CD4-positive, alpha-beta T cell (primary cell): ENCODE results near the gene CFAP299. TPM values are rescaled to one million over a fixed set of nuclear protein-coding genes. Genes with fewer than 3 reads are reported as not detected.
"Not testable (repeated sequence)": the region's sequence is repeated elsewhere in the genome, so short reads cannot be mapped to it uniquely, and the experiment has no call there.

ENCODE experiments used
- ATAC-seq: fragments of 200-7000 bp; cut with Tn5 transposase; one replicate; pipeline ENCODE4 v1.10.0; 2022; ENCODE audit warnings: mild to moderate bottlenecking; ENCODE audit not compliant: poor library complexity
- CTCF ChIA-PET: fragments of 350-600 bp; sonication (Branson Sonifier 250); formaldehyde crosslinking; loops from one replicate; lab custom pipeline; 2021; ENCODE audit warnings: antibody characterized with exemption, inconsistent platforms; lab: Charles Lee
- POLR2A ChIA-PET: fragments of 350-600 bp; sonication (Branson Sonifier 250); formaldehyde crosslinking; loops from one replicate; lab custom pipeline; 2021; ENCODE audit warnings: antibody characterized with exemption, inconsistent platforms; lab: Charles Lee
- DNase-seq, 14 experiments: peaks; one replicate each; pipeline ENCODE4 v3.0.0-alpha.2; 2013 to 2020; ENCODE audit warnings: mixed read lengths in 2 of 14
- H3K27ac ChIP-seq, 2 donors: one replicate each; pipeline versions ENCODE4 v1.5.1 to v1.7.0; 2013; ENCODE audit warnings: low read length in 2 of 2, low read depth in 1 of 2, mild to moderate bottlenecking in 1 of 2
- H3K27me3 ChIP-seq, 2 experiments: 1 replicate in 1 of 2; 2 replicates in 1 of 2; pipeline versions ENCODE4 v1.6.1 to v1.7.0; 2013; ENCODE audit warnings: low read length in 2 of 2, control low read depth in 1 of 2, mild to moderate bottlenecking in 1 of 2, moderate library complexity in 1 of 2; ENCODE audit not compliant: insufficient read depth in 2 of 2, control insufficient read depth in 1 of 2
- H3K36me3 ChIP-seq: one replicate; pipeline ENCODE4 v1.6.1; 2013; ENCODE audit warnings: low read length, control low read depth; ENCODE audit not compliant: insufficient read depth
- H3K4me1 ChIP-seq: one replicate; pipeline ENCODE4 v1.6.1; 2013; ENCODE audit warnings: low read length, control low read depth; ENCODE audit not compliant: insufficient read depth
- H3K4me3 ChIP-seq: one replicate; pipeline ENCODE4 v1.5.1; 2013; ENCODE audit warnings: mild to moderate bottlenecking, low read length, moderate library complexity
- H3K9me3 ChIP-seq, 2 experiments: 1 replicate in 1 of 2; 2 replicates in 1 of 2; pipeline versions ENCODE4 v1.6.1 to v1.7.0; 2013; ENCODE audit warnings: low read length in 2 of 2, mild to moderate bottlenecking in 2 of 2, control low read depth in 1 of 2, moderate library complexity in 1 of 2; ENCODE audit not compliant: control insufficient read depth in 1 of 2, insufficient read depth in 1 of 2
- H3K27ac Mint-ChIP-seq: one replicate; pipeline ENCODE4 v1.8.0; 2020; ENCODE audit warnings: mixed read lengths
- H3K27me3 Mint-ChIP-seq: one replicate; pipeline ENCODE4 v1.8.0; 2021; ENCODE audit warnings: mixed read lengths
- H3K36me3 Mint-ChIP-seq: one replicate; pipeline ENCODE4 v1.8.0; 2021; ENCODE audit warnings: low read depth, mixed read lengths
- H3K4me1 Mint-ChIP-seq: one replicate; pipeline ENCODE4 v1.8.0; 2021; ENCODE audit warnings: low read depth, mixed read lengths
- H3K4me3 Mint-ChIP-seq: one replicate; pipeline ENCODE4 v1.8.0; 2020; ENCODE audit warnings: mild to moderate bottlenecking, mixed read lengths
- H3K9me3 Mint-ChIP-seq: one replicate; pipeline ENCODE4 v1.8.0; 2020; ENCODE audit warnings: mixed read lengths
- intact Hi-C, 2 experiments: fragments of 100-400 bp; cut with DNase I in 1 of 2; cut with micrococcal nuclease in 1 of 2; formaldehyde crosslinking; loops; one replicate each; pipeline versions ENCODE4 v1.15.1 to v1.9.0; 2023 to 2025; cut with DNase I, micrococcal nuclease
- total RNA-seq, 174 experiments: library from RNA in 2 of 174; stranded (reverse) in 2 of 174; gene quantifications; one replicate each; pipeline ENCODE4 v1.2.3 and lab custom pipeline; 2021 to 2026
- TF ChIP-seq, protein P1 (sequence below): fragments of 200-600 bp; IDR thresholded peaks from one replicate; pipeline ENCODE4 v1.8.0; 2022; ENCODE audit warnings: antibody characterized with exemption, mild to moderate bottlenecking

The CFAP299 gene
- total RNA-seq, 2 experiments from 2014 or later: not detected

DNA sequence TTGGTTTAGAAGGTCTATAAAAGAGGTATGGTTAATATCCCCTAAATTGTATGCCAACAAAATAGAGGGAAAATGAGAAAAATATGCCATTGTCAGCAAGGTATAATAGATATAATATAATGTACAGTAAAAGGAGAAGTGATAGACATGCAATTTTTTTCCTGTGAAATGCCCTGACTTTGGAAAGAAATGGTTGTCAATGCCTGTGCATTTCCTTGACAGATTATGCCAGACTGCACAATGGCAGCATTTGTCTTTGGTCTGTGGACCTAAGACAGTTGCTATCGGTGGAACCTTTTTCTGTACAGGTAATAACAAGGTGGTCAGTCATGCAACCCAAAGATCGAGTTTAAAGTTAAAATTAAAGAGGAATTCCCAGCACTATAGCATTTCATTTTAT is 301.7 kb downstream of the CFAP299 start:
- intact Hi-C loops: no loop called here
- Mint-ChIP-seq H3K36me3 (no peaks in the 10 kb centered on the region), H3K4me3 (no peak overlapping the region), H3K9me3 (no peaks in the 10 kb centered on the region), H3K27me3 (no peaks in the 10 kb centered on the region), H3K4me1 (no peaks in the 10 kb centered on the region), H3K27ac (no peak overlapping the region)
- no peak overlapping the region for H3K27ac ChIP-seq
- TF ChIP-seq, protein P1, sequence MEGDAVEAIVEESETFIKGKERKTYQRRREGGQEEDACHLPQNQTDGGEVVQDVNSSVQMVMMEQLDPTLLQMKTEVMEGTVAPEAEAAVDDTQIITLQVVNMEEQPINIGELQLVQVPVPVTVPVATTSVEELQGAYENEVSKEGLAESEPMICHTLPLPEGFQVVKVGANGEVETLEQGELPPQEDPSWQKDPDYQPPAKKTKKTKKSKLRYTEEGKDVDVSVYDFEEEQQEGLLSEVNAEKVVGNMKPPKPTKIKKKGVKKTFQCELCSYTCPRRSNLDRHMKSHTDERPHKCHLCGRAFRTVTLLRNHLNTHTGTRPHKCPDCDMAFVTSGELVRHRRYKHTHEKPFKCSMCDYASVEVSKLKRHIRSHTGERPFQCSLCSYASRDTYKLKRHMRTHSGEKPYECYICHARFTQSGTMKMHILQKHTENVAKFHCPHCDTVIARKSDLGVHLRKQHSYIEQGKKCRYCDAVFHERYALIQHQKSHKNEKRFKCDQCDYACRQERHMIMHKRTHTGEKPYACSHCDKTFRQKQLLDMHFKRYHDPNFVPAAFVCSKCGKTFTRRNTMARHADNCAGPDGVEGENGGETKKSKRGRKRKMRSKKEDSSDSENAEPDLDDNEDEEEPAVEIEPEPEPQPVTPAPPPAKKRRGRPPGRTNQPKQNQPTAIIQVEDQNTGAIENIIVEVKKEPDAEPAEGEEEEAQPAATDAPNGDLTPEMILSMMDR: no peak
- DNase-seq (no peak), ATAC-seq (no peak)
- no peaks in the 10 kb centered on the region for H3K36me3 ChIP-seq
- H3K4me1 ChIP-seq: no peaks in the 10 kb centered on the region
- no peak overlapping the region for H3K4me3 ChIP-seq
- CTCF ChIA-PET: no interaction called here
- no peaks in the 10 kb centered on the region for H3K27me3 ChIP-seq
- H3K9me3 ChIP-seq: no peaks in the 10 kb centered on the region
- POLR2A ChIA-PET: no interaction called here

DNA sequence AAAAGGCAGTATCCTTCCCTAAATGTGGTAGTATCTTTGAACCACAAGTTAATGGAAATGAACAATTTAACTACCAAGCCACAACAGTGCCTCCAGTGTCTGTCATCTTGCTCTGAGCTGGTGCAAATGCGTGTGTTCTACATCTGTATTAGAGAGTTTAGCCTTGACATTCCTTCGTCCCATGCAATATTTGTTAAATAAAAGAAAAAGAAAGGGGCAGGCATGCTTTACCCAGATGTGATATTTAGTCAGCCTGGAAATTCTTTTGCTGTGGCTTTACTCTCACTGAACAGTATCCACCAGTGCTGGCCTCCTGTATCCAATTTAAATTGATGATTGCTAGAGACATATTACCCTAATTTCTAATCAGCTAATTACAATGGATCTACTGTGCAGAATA is 310.5 kb downstream of the CFAP299 start:
- Mint-ChIP-seq H3K4me1 (no peaks in the 10 kb centered on the region), H3K27ac (no peak overlapping the region), H3K36me3 (no peaks in the 10 kb centered on the region), H3K27me3 (no peaks in the 10 kb centered on the region), H3K4me3 (no peak overlapping the region), H3K9me3 (no peaks in the 10 kb centered on the region)
- Histone ChIP-seq H3K9me3 (no peaks in the 10 kb centered on the region), H3K27me3 (no peaks in the 10 kb centered on the region), H3K4me3 (no peak overlapping the region), H3K27ac (no peak overlapping the region), H3K36me3 (no peaks in the 10 kb centered on the region), H3K4me1 (no peaks in the 10 kb centered on the region)
- ChIA-PET POLR2A (interaction anchor here (0.9 kb wide), 1 partner anchor 8 kb away, joined by 3 read pairs; no protein-coding TSS in a partner anchor), CTCF (interaction anchor here (0.6 kb wide), 1 partner anchor 23 kb away, joined by 3 read pairs; no protein-coding TSS in a partner anchor)
- TF ChIP-seq, protein P1: no peak
- intact Hi-C loops: no loop called here
- DNase-seq (no peak), ATAC-seq (no peak)

DNA sequence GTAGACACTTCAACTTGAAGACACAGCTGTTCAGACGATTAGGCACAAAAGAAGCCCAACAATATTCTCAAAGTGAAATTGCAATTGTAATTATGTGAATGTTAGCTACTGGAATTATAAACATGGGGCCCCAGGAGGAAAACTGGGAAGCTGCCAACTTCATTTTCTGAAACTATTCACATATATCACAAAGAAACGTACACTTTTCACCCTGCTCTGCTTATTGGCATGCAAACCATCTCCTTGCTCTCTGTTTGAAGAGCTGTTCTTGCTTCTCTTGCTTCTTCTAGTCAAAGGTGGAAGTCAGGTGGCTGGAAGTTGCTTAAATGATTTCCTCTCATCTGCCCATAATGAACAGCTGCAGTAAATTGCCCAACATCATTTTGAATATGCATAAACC is 320.1 kb downstream of the CFAP299 start:
- DNase-seq: no peak
- Histone ChIP-seq H3K4me3 (no peak overlapping the region), H3K9me3 (no peaks in the 10 kb centered on the region), H3K4me1 (no peaks in the 10 kb centered on the region), H3K27ac (no peak overlapping the region), H3K27me3 (no peaks in the 10 kb centered on the region), H3K36me3 (no peaks in the 10 kb centered on the region)
- peaks cover 3% of the 10 kb centered on the region for H3K9me3 Mint-ChIP-seq
- H3K4me3 Mint-ChIP-seq: no peak overlapping the region
- H3K36me3 Mint-ChIP-seq: no peaks in the 10 kb centered on the region
- no peaks in the 10 kb centered on the region for H3K4me1 Mint-ChIP-seq
- POLR2A ChIA-PET: no interaction called here
- no peak overlapping the region for H3K27ac Mint-ChIP-seq
- no peaks in the 10 kb centered on the region for H3K27me3 Mint-ChIP-seq
- no peak for ATAC-seq
- CTCF ChIA-PET: no interaction called here
- TF ChIP-seq, protein P1: no peak
- intact Hi-C loops: no loop called here

DNA sequence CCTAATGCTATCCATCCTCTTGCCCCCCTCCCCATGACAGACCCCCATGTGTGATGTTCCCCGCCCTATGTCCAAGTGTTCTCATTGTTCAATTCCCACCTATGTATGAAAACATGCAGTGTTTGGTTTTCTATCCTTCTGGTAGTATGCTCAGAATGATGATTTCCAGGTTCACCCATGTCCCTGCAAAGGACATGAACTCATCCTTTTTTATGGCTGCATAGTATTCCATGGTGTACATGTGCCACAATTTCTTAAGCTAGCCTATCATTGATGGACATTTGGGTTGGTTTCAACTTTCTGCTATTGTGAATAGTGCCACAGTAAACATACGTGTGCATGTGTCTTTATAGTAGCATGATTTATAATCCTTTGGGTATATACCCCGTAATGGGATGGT is 334.6 kb downstream of the CFAP299 start:
- DNase-seq, H3K4me1 ChIP-seq, H3K9me3 ChIP-seq, POLR2A ChIA-PET, CTCF ChIA-PET, H3K4me1 Mint-ChIP-seq, H3K27ac Mint-ChIP-seq, ATAC-seq, H3K4me3 ChIP-seq, intact Hi-C loops, H3K36me3 ChIP-seq, H3K36me3 Mint-ChIP-seq, H3K27me3 ChIP-seq, H3K27me3 Mint-ChIP-seq, H3K27ac ChIP-seq, H3K4me3 Mint-ChIP-seq, H3K9me3 Mint-ChIP-seq: not testable (repeated sequence)
